ENCODE data around the gene GMDS. TPM values are rescaled to one million over a fixed set of nuclear protein-coding genes. Genes with fewer than 3 reads are reported as not detected.

GMDS gene
- total RNA-seq, 1 donor from 2014 or later: 14.4 TPM

DNA sequence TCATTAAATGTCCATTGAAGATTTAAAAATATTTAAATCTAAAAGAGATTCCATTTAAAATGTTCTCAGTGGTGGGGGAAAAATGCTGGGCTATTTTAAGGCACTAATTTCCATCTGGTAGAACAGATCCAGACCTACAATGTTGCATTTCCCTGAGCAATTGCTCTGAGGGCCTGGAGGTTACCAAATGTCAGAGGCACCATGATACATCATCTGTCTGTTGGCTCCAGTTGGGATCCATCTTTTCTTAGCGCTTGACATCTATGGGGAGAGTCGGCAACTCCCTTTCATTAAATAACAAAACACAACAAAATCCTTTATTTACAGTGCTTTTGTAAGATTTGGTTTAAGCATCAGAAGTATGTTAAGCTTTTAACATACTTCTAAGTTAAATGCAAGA lies 411.2 kb downstream of the GMDS start:
- no peak for DNase-seq (ENCODE audit: low spot score)

DNA sequence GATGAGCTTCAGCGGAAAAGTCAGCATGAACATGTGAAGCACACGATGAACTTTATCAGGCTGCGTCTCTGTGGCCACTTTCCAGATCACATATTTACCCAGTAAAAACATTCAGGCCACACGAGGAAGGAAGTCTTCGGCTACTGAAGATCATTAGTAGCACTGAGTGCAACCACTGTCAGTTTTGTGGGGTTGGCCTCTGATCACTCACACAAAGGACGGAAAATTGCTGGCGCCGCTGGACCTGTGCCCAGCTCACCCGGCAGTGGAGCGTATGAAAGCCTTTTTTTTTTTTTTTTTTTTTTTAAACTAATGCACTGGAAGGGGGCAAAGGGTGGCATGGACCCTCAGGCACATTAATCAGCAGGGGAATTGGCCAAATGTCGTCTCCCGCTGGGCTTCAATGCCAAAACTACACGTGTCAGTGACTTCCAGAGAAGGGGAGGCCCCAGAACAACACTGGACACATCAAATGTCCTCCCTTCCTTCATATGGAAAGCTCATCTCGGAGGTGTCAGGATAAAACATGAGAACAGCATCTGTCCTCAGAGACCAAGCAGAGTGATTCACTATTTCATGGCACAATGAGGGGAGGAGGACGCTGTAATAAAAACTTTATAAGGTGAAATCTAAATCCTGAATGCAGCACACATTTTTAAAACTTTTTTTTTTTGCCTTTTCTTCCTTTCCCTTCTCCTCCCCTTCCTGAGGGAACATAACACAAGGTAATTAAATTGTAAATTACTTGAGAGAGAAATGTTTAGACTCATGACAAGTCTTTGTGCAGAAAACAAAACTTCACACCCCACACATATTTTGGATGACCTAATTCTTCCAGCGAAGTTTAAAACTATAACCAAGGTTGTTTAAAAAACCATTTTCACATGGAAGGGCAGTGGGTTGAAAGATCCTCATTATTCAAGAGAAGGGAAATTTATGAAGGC lies 412.3 kb downstream of the GMDS start:
- DNase-seq (ENCODE audit: low spot score): peak; percentile 15

DNA sequence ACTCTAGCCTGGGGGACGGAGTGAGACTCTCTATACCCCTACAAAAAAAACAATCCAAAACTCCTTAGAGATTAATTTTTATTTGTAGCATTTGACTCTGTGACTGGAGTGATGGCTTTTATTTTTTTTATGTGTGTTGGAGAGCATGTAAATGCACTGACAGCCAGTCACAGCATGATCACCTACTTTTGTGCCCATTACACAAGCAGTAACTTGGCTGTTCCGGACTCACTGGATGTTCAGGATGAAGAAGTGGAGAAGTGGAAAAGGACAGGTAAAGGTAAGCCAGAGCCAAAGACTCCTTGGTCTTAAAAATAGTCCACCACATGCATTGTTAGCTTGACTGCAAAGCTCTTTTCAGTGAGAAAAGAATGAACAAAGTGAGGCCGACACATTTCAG lies 413.0 kb downstream of the GMDS start:
- DNase-seq (ENCODE audit: low spot score): no peak

DNA sequence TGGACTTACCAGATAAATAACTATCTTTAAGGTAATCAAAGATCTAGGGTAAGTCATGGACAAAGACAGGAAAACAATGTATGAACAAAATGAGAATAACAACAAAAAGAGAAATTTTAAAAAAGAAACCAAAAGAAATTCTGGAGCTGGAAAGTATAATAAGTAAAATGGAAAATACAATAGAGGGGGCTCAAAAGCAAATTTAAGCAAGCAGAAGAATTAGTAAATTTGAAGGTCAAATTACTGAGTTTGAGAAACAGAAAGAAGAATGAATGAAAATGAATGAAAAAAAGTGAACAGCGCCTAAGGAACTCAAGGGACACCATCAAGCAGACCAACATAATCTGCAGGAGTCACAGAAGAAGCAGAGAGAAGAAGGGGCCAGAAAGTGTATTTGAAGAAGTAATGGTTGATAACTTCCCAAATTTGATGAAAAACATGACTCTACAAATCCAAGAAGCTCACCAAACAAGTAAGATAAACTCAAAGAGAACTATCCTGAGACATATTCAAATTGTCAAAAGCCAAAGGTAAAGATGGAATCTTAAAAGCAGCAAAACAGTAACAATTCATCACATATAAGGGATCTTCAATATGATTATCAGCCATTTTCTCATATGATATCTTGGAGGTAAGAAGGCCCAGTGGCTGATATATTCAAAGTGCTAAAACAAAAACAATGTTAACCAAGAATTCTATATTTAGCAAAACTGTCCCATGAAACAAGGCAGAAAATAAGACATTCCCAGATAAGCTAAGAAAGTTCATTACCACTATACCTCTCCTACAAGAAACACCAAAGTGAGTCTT lies 417.2 kb downstream of the GMDS start:
- DNase-seq (ENCODE audit: low spot score): no peak

DNA sequence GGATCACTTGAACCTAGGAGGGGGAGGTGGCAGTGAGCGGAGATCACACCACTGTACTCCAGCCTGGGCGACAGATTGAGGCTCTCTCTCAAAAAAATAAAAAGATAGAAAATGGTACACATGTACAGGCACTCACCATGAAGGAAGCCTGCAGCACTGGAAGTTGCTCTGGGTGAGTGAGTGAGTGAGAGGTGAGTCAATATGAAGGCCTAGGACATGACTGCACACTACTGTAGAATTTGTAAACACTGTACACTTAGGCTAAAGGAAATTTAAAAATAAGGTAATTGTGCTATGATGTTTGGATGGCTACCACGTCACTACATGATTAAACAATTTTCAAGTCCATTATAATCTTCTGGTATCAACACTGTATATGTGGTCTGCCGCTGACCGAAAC lies 419.5 kb downstream of the GMDS start:
- DNase-seq (ENCODE audit: low spot score): no peak

DNA sequence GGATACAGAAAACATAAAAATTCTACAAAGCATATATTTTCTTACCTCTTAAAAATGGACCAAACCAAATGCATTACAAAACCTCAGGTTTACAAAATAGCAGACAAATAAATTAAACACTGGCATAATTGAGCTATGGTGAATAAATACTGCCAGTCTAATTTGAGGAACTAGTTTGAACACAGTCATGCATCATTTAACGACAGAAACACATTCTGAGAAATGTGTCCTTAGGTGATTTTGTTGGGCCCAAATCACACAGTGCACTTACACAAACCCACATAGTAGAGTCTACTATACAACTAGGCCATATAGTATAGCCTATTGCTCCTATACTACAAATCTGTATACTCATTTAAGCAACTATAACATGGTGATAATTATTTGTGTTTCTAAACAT lies 420.1 kb downstream of the GMDS start:
- no peak for DNase-seq (ENCODE audit: low spot score)

DNA sequence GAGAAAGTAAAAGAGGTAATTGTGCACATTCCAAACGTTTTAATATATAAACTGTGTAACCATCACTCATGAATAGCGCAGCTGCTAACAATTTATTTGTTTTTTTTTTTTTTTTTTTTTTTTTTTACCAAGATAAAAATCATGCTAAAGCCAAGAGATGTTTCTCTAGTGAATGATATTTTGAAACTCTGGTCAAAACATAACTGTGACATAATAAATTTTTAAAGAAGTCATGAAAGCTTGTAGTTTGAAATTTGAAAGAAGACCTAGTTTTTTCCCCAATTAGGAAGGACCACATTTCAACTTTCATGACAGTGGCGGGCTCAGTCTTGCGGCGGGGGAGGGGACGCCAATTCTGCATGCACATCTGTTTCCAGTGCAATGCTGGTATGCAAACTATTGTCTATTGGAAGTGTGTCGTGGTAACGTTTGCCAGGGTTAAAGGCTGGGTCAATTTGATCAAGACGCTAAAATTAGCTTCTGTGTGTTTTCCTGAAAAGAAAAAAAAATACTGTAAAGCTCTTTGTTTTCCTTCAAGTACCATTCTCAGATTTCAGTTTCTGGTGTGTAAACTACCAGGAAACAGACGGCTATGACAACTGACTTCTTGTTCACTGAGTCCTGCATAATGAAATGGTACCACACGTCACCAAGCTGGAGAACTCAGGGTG lies 423.8 kb downstream of the GMDS start:
- peak; percentile 38 for DNase-seq (ENCODE audit: low spot score)

DNA sequence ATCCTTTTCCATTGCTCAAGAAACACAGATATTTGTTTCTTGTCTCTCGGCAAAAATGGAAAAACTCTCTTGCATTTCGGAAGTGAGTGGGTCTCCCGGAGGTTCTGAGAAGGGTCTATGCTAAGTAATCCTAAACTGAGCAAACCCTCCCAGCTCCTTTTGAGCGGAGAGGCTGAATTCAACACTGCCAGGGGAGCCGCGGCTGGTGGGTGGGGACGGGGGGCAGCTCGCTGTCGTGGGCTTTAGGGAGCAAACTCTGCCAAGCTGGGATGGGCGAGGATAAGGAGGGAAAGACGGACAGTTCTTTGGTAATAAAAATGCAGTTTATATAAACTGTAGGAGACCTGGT lies 424.3 kb downstream of the GMDS start:
- DNase-seq (ENCODE audit: low spot score): no peak

DNA sequence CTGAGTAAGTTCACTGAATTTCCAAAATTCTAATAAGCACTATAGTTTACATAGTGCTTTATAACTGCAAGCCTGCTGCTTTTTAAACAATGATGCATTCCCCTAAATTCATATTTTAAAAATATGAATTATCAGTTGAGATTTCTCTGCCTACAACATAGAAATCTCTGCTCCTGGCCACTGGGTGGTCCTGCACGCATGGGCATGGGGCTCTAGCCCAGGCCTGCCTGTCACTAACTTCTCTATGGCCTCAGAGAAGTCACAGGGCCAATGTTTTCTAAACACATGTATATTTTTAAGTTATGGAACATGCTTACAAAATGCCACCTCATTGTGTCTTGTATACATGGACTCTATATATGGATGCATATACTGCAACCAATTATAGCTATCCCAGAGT lies 424.7 kb downstream of the GMDS start:
- DNase-seq (ENCODE audit: low spot score): no peak

DNA sequence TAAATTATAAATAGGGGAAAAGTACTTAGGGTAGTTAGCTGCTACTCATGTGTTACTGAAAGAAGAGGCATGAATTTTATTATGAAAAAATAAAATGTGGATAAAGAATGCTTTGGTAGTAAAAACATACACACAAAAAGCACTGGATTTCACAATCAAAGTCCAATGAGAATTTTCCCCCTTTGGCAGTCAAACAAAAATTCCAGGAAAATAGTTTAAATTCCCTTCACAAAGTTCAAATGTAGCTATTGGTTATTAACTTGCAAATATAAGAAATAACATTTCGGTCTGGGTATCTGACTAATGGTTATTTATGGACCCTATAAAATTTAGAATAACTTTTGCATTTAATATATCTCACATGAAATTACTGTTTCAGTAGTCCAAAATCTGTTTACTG lies 425.2 kb downstream of the GMDS start:
- peak; percentile 61 for DNase-seq (ENCODE audit: low spot score)

DNA sequence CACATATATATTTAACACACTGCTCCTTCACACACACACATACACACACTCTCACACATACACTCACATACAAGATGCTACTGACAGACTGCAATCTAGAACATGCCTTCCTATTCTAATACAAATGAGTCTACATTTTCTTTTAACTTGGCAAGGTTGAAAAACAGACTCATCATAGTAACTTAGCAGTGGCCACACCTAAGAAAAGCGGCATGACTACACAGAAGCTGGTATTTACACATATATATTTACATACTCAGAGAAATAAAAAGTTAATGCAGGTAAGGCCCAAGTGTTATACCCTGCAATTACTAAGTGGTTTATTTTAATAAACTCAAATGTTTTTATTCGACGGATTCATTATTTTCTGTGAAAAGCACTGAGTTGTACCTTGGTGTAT lies 426.4 kb downstream of the GMDS start:
- DNase-seq (ENCODE audit: low spot score): no peak

DNA sequence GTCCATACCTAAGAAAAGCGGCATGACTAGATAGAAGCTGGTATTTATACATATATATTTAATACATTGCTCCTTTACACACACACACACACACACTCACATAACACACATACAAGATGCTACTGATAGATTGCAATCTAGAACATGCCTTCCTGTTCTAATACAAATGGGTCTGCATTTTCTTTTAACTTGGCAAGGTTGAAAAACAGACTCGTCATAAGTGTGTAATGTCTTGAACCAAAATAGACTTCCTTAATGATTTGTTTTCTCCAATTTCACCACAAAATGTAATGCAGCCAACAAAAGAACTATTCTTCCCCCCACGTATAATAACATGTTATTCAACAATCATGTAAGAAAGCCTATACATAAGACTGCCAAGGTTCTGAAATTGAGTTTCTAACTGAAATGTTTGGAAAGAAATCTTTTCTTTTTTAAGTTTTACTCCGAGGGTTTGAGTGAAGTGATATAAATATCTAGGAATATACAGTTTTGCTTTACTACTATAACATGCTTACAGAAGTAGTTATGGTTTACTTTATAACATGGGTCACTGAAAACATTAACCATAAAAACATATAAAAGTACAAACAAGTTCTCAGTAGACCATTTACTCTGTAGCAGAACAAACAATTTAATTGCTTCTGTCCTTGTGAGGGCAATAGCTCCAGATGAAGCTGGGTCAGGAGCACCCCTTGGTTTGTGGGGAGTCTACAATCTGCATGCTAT lies 428.2 kb downstream of the GMDS start:
- DNase-seq (ENCODE audit: low spot score): no peak

DNA sequence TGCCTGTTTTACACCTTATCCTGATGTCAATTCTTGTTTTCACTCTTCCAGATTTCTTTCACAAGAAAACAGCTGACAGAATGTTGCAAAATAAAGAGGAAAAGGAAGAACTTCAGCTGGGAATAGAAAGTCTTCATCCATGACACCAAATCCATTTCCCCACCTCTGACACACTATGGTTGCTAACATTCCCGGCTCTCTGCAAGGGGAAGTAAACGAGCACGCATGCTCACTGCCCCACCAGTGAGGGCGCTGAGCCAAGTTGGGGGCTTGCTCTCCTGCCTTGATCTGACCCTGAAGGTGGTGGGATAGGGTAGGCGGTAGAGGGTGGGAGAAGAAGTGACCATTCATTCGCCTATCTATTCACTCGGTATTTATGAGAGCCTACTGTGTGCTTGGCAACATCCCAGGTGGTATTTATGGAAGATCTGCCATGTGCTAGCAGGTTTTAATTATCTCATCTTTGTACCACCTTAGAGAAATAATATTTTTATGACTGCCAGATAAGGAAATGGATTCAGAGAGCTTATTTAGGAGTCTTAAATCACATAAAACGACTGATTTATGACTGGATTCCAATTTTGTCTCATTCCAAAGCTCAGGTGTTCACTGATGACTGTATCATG lies 429.5 kb downstream of the GMDS start:
- DNase-seq (ENCODE audit: low spot score): no peak

DNA sequence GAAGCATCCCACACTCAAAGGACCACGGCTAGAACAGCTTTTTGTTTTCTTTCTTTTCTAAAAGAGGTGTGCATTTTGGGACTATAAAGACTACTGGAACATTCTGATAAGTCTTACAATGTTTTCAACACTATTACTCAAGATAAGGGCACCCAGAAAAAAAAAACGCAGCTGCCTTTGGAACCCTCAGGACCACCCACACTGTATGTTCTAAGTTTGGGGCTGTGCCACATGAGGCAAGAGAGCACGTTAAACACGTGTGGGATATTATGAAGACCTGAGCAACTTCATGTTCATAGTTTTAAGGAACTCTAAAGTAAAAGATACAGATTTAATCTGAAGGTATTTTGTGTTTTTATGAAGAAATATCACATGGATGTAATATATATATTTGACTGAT lies 431.1 kb downstream of the GMDS start:
- DNase-seq (ENCODE audit: low spot score): no peak

DNA sequence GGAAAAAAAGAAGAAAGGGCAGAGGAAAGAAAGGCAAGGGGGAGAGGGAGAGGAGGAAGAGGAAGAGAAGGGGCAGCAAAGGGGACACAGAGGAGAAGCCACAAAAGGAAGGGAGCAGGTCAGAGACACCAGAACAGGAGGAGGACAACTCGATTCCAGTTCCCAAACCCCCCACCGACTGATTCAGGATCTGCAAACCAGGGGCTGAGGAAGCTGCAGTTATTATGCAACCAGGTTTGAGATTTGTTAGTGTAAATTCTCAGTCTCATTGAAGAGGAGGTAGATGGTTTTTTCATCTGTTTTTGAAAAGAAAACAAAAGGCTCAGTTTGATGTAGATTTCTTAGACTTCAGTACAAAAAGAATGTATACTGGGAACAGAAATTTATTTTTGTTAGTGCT lies 432.9 kb downstream of the GMDS start:
- no peak for DNase-seq (ENCODE audit: low spot score)

DNA sequence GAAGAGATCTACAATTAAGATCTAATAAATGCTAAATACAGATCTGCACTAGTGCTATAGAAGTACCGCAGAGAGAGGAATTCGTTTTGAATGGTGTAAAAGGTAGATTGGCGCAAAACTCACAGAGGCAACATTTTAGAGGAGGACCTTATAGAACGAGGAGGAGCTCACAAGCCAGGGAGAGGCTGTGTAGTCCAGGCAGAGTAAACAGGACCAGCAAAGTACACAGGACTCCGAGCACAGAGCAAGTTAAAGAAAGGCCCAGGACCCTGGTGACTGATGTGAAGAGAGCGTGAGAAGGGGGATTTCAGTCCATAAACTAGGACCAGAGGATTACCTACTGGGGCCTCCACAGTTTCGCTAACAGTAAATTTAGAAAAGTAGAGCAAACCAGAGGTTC lies 433.4 kb downstream of the GMDS start:
- no peak for DNase-seq (ENCODE audit: low spot score)

DNA sequence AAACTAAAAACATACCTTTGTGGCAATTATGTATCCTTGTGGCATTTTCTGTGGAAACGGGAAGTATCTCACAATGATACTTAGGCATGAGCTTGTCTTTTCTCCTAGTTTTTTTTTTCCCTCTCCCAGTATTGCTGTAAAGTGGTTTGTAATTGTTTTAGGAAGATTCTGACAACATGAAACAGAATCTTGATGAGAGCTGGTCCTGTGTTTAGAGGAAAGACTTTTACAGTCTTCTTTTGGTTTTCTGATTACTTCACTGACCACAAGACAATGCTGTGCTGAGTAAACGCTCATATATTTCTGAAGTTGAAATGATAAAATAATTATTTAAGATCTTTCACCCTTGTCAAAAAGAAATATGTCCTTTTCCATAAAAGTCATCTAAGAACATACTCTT lies 434.5 kb downstream of the GMDS start:
- DNase-seq (ENCODE audit: low spot score): no peak

DNA sequence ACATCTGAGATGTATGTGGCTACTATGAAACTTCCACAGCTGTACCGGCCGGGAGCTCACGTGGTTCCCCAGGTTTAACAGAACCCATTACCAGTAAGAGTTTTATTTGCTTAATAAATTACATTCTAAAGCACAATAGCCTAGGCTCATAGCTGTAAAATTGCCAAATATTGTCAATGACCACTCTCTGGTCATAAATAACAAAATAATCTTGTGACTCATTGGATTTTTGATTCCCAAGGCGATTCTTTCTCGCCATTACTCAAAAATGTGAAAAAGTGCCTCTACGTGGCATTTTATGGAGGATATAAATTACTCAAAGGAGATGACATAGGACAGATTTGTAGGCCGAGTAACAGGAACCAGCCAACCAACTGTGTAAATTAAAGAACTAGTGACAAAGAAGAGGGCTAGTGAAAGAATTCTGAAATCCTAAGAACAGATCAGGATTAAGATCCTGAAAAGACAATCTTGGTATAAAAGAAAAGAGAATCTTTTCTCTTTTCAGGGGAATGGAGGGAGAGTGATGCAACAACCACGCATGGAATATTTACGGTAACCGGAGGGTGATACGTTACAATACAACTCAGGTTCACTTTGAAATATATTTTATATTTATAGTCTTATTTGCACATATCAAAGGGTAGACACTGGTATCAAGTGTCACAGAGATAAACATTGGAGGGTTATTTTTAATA lies 436.0 kb downstream of the GMDS start:
- DNase-seq (ENCODE audit: low spot score): no peak

DNA sequence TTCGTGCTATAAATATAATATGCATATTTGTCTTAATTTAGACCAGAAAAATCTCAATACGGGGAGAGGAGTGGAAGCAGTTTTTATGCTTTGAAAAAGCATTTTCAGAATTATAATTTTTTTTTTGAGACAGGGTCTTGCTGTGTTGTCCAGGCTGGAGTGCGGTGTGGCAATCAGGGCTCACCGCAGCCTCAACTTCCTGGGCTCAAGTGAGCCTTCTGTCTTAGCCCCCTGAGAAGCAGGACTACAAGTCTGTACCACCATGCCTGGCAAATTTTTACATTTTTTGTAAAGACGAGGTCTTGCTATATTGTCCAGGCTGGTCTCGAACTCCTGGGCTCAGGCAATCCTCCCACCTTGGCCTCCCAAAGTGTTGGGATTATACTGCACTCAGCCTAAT lies 438.5 kb downstream of the GMDS start:
- DNase-seq (ENCODE audit: low spot score): no peak
